ENCODE data around the gene CTAG2.
"Not testable (repeated sequence)": the region's sequence is repeated elsewhere in the genome, so short reads cannot be mapped to it uniquely, and the experiment has no call there.

DNA sequence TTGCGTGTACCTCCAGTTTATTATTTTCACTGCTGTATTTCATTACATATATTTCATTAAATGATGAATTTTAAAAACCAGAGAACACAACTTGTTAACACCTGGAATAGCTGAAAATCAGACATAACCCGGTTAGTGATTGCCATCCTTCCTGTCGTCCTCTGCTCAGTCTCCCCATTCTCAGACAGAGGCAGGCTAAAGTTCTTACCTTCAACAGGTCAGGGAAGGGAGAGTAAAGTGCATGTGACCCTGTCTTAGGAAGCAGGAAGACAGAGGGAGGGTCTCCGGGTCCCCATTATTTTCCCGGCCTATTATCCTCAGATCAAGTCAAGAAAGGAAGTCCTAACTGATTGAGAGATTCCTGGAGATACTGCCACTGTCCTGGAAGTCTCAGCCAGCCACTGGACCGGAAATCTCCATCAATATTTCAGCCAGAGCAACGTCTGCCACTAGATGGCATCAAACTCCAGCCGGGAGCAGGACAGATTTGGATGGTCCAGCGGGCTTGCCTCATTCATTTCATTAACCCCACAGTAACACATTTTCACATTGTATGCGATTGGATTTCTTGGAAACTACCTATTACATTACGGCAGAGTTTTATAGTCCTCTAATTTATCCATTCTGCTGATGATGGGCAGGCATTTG is 32.5 kb downstream of the CTAG2 start:
- TF ChIP-seq, protein P1, sequence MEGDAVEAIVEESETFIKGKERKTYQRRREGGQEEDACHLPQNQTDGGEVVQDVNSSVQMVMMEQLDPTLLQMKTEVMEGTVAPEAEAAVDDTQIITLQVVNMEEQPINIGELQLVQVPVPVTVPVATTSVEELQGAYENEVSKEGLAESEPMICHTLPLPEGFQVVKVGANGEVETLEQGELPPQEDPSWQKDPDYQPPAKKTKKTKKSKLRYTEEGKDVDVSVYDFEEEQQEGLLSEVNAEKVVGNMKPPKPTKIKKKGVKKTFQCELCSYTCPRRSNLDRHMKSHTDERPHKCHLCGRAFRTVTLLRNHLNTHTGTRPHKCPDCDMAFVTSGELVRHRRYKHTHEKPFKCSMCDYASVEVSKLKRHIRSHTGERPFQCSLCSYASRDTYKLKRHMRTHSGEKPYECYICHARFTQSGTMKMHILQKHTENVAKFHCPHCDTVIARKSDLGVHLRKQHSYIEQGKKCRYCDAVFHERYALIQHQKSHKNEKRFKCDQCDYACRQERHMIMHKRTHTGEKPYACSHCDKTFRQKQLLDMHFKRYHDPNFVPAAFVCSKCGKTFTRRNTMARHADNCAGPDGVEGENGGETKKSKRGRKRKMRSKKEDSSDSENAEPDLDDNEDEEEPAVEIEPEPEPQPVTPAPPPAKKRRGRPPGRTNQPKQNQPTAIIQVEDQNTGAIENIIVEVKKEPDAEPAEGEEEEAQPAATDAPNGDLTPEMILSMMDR (IDR thresholded peaks at IDR 0.05) = not testable (repeated sequence)
- not testable (repeated sequence) for TF ChIP-seq POLR2A (IDR thresholded peaks at IDR 0.05)

All from vagina (tissue), 2 donors.